ENCODE measurements around the gene C1orf52. TPM values are rescaled to one million over a fixed set of nuclear protein-coding genes. Genes with fewer than 3 reads are reported as not detected.

The C1orf52 gene
- polyA plus RNA-seq (2013, experiment 1 of 2) = 28.5 TPM
- polyA plus RNA-seq (2013, experiment 2 of 2) = 28.8 TPM

GRCh38 chr1:85259118-85259911, at the start of gene C1orf52:
Gene C1orf52 (minus strand): TSS chr1:85259662. CDS start chr1:85259633, 29 bp downstream.
- Histone ChIP-seq H3K9me3 (ENCODE audit: insufficient read depth, low read depth, low read length) (peaks cover 12% of the 10 kb centered on the region; the same call in 1 of the 2 replicates), H3K4me1 (ENCODE audit: insufficient read depth, low read length) (peaks cover 7% of the 10 kb centered on the region), H3K27ac (ENCODE audit: low read depth, low read length) (peak within 1 kb of the TSS; percentile 85; the same call in 1 of the 2 replicates), H3K9ac (ENCODE audit: low read depth, low read length) (peak within 1 kb of the TSS; percentile 89), H3K4me3 (ENCODE audit: low read length) (peak within 1 kb of the TSS; percentile 100), H3K36me3 (ENCODE audit: insufficient read depth, low read length) (peaks cover 48% of the 10 kb centered on the region), H3K27me3 (ENCODE audit: insufficient read depth, low read length) (no peaks in the 10 kb centered on the region)
- WGBS = under 1% methylated on average over 65 of the region's 65 CpGs

GRCh38 chr1:85308833-85309350, 49.4 kb upstream of the C1orf52 start:
- 84% methylated on average over 2 of the region's 4 CpGs for WGBS
- Histone ChIP-seq H3K4me1 (ENCODE audit: insufficient read depth, low read length) (peaks cover 14% of the 10 kb centered on the region), H3K4me3 (ENCODE audit: low read length) (peak overlapping the region; percentile 23; the same call in 1 of the 2 replicates), H3K27me3 (ENCODE audit: insufficient read depth, low read length) (no peaks in the 10 kb centered on the region), H3K36me3 (ENCODE audit: insufficient read depth, low read length) (no peaks in the 10 kb centered on the region), H3K9ac (ENCODE audit: low read depth, low read length) (no peak overlapping the region), H3K9me3 (ENCODE audit: insufficient read depth, low read depth, low read length) (no peaks in the 10 kb centered on the region), H3K27ac (ENCODE audit: low read depth, low read length) (no peak overlapping the region)

GRCh38 chr1:85307987-85308832, 48.7 kb upstream of the C1orf52 start:
- 0 out of 2 replicates have a peak overlapping the region, but pooled peaks have one; percentile 24 for H3K27ac ChIP-seq (ENCODE audit: low read depth, low read length)
- 19% methylated on average over 27 of the region's 27 CpGs for WGBS
- H3K4me3 ChIP-seq (ENCODE audit: low read length) = peak overlapping the region; percentile 23
- no peaks in the 10 kb centered on the region for H3K36me3 ChIP-seq (ENCODE audit: insufficient read depth, low read length)
- 0 out of 2 replicates have a peak overlapping the region, but pooled peaks have one; percentile 21 for H3K9ac ChIP-seq (ENCODE audit: low read depth, low read length)
- no peaks in the 10 kb centered on the region for H3K9me3 ChIP-seq (ENCODE audit: insufficient read depth, low read depth, low read length)
- H3K4me1 ChIP-seq (ENCODE audit: insufficient read depth, low read length) = peaks cover 14% of the 10 kb centered on the region
- no peaks in the 10 kb centered on the region for H3K27me3 ChIP-seq (ENCODE audit: insufficient read depth, low read length)

- no peak overlapping the region for H3K4me3 ChIP-seq (ENCODE audit: low read length)
- no peaks in the 10 kb centered on the region for H3K27me3 ChIP-seq (ENCODE audit: insufficient read depth, low read length)
- H3K36me3 ChIP-seq (ENCODE audit: insufficient read depth, low read length) = no peaks in the 10 kb centered on the region
- H3K27ac ChIP-seq (ENCODE audit: low read depth, low read length) = no peak overlapping the region
- H3K9ac ChIP-seq (ENCODE audit: low read depth, low read length) = no peak overlapping the region
- peaks cover 14% of the 10 kb centered on the region for H3K4me1 ChIP-seq (ENCODE audit: insufficient read depth, low read length)
- H3K9me3 ChIP-seq (ENCODE audit: insufficient read depth, low read depth, low read length) = no peaks in the 10 kb centered on the region
- WGBS = 90% methylated on average over 4 of the region's 4 CpGs
Observed at GRCh38 chr1:85306236-85306635, 46.8 kb upstream of the C1orf52 start.

- Histone ChIP-seq H3K27ac (ENCODE audit: low read depth, low read length) (no peak overlapping the region), H3K27me3 (ENCODE audit: insufficient read depth, low read length) (no peaks in the 10 kb centered on the region), H3K9me3 (ENCODE audit: insufficient read depth, low read depth, low read length) (no peaks in the 10 kb centered on the region), H3K4me1 (ENCODE audit: insufficient read depth, low read length) (peaks cover 9% of the 10 kb centered on the region), H3K9ac (ENCODE audit: low read depth, low read length) (no peak overlapping the region), H3K36me3 (ENCODE audit: insufficient read depth, low read length) (no peaks in the 10 kb centered on the region), H3K4me3 (ENCODE audit: low read length) (no peak overlapping the region)
- WGBS = 89% methylated on average over 4 of the region's 4 CpGs
Observed at GRCh38 chr1:85303440-85304162, 44.1 kb upstream of the C1orf52 start.

GRCh38 chr1:85300140-85300539, 40.7 kb upstream of the C1orf52 start:
- H3K27me3 ChIP-seq (ENCODE audit: insufficient read depth, low read length) = no peaks in the 10 kb centered on the region
- H3K4me3 ChIP-seq (ENCODE audit: low read length) = no peak overlapping the region
- no peak overlapping the region for H3K27ac ChIP-seq (ENCODE audit: low read depth, low read length)
- peaks cover 4% of the 10 kb centered on the region for H3K4me1 ChIP-seq (ENCODE audit: insufficient read depth, low read length)
- no peaks in the 10 kb centered on the region for H3K36me3 ChIP-seq (ENCODE audit: insufficient read depth, low read length)
- H3K9ac ChIP-seq (ENCODE audit: low read depth, low read length) = no peak overlapping the region
- WGBS = 92% methylated on average over 3 of the region's 3 CpGs
- H3K9me3 ChIP-seq (ENCODE audit: insufficient read depth, low read depth, low read length) = no peaks in the 10 kb centered on the region

- WGBS = 62% methylated on average over 10 of the region's 11 CpGs
- no peak overlapping the region for H3K27ac ChIP-seq (ENCODE audit: low read depth, low read length)
- no peak overlapping the region for H3K4me3 ChIP-seq (ENCODE audit: low read length)
- H3K9me3 ChIP-seq (ENCODE audit: insufficient read depth, low read depth, low read length) = no peaks in the 10 kb centered on the region
- H3K9ac ChIP-seq (ENCODE audit: low read depth, low read length) = no peak overlapping the region
- H3K36me3 ChIP-seq (ENCODE audit: insufficient read depth, low read length) = no peaks in the 10 kb centered on the region
- H3K27me3 ChIP-seq (ENCODE audit: insufficient read depth, low read length) = no peaks in the 10 kb centered on the region
- H3K4me1 ChIP-seq (ENCODE audit: insufficient read depth, low read length) = peaks cover 4% of the 10 kb centered on the region
Observed at GRCh38 chr1:85297855-85298629, 38.6 kb upstream of the C1orf52 start.

- H3K36me3 ChIP-seq (ENCODE audit: insufficient read depth, low read length) = no peaks in the 10 kb centered on the region
- H3K4me1 ChIP-seq (ENCODE audit: insufficient read depth, low read length) = peaks cover 4% of the 10 kb centered on the region
- no peaks in the 10 kb centered on the region for H3K27me3 ChIP-seq (ENCODE audit: insufficient read depth, low read length)
- no peak overlapping the region for H3K27ac ChIP-seq (ENCODE audit: low read depth, low read length)
- no peaks in the 10 kb centered on the region for H3K9me3 ChIP-seq (ENCODE audit: insufficient read depth, low read depth, low read length)
- H3K9ac ChIP-seq (ENCODE audit: low read depth, low read length) = no peak overlapping the region
- no peak overlapping the region for H3K4me3 ChIP-seq (ENCODE audit: low read length)
- WGBS = no CpG with 5 or more reads among the region's 1 CpG
Observed at GRCh38 chr1:85297538-85297854, 38.0 kb upstream of the C1orf52 start.

- no peaks in the 10 kb centered on the region for H3K27me3 ChIP-seq (ENCODE audit: insufficient read depth, low read length)
- no peak overlapping the region for H3K4me3 ChIP-seq (ENCODE audit: low read length)
- no peaks in the 10 kb centered on the region for H3K36me3 ChIP-seq (ENCODE audit: insufficient read depth, low read length)
- 83% methylated on average over 1 of the region's 1 CpG for WGBS
- H3K9me3 ChIP-seq (ENCODE audit: insufficient read depth, low read depth, low read length) = no peaks in the 10 kb centered on the region
- no peak overlapping the region for H3K9ac ChIP-seq (ENCODE audit: low read depth, low read length)
- H3K4me1 ChIP-seq (ENCODE audit: insufficient read depth, low read length) = peaks cover 4% of the 10 kb centered on the region
- no peak overlapping the region for H3K27ac ChIP-seq (ENCODE audit: low read depth, low read length)
Observed at GRCh38 chr1:85296980-85297379, 37.5 kb upstream of the C1orf52 start.

GRCh38 chr1:85295654-85296053, 36.2 kb upstream of the C1orf52 start:
- no peaks in the 10 kb centered on the region for H3K27me3 ChIP-seq (ENCODE audit: insufficient read depth, low read length)
- 94% methylated on average over 4 of the region's 4 CpGs for WGBS
- no peak overlapping the region for H3K9ac ChIP-seq (ENCODE audit: low read depth, low read length)
- peaks cover 4% of the 10 kb centered on the region for H3K4me1 ChIP-seq (ENCODE audit: insufficient read depth, low read length)
- no peaks in the 10 kb centered on the region for H3K36me3 ChIP-seq (ENCODE audit: insufficient read depth, low read length)
- H3K27ac ChIP-seq (ENCODE audit: low read depth, low read length) = no peak overlapping the region
- H3K9me3 ChIP-seq (ENCODE audit: insufficient read depth, low read depth, low read length) = no peaks in the 10 kb centered on the region
- no peak overlapping the region for H3K4me3 ChIP-seq (ENCODE audit: low read length)
